NCI-H526 (cell line): Measurements from ENCODE around the gene UGT1A1.

ENCODE experiments used
- DNase-seq, 2 experiments: peaks; one replicate each; lab custom pipeline; 2025; lab: John Stamatoyannopoulos, UW

The UGT1A1 gene

GRCh38 chr2:233758141-233758540 is 1.9 kb upstream of the UGT1A1 start:
- DNase-seq = no peak

GRCh38 chr2:233758849-233759248 is 1.2 kb upstream of the UGT1A1 start:
- DNase-seq = no peak

- no peak for DNase-seq
Measured at GRCh38 chr2:233761040-233761769, 1.1 kb downstream of the UGT1A1 start.

GRCh38 chr2:233764264-233764663 is 4.2 kb downstream of the UGT1A1 start:
- no peak for DNase-seq

GRCh38 chr2:233764761-233765160 is 4.7 kb downstream of the UGT1A1 start:
- DNase-seq = no peak

GRCh38 chr2:233766416-233766815 is 6.3 kb downstream of the UGT1A1 start:
- DNase-seq = no peak

- no peak for DNase-seq
Measured at GRCh38 chr2:233768076-233768475, 8.0 kb downstream of the UGT1A1 start.

GRCh38 chr2:233769260-233769659 is 9.2 kb downstream of the UGT1A1 start:
- DNase-seq = no peak

GRCh38 chr2:233772153-233772552 is 12.1 kb downstream of the UGT1A1 start:
- no peak for DNase-seq

- no peak for DNase-seq
Measured at GRCh38 chr2:233772583-233772982, 12.5 kb downstream of the UGT1A1 start.

GRCh38 chr2:233773854-233774253 is 13.8 kb downstream of the UGT1A1 start:
- DNase-seq = no peak

GRCh38 chr2:233775414-233775813 is 15.3 kb downstream of the UGT1A1 start:
- DNase-seq = no peak

GRCh38 chr2:233778030-233778429 is 18.0 kb downstream of the UGT1A1 start, which contains the start of gene MROH2A:
Gene MROH2A, plus strand, starts transcription at chr2:233778330. Its CDS starts 1,029 bp downstream, at chr2:233779359.
- DNase-seq = no peak

- DNase-seq = no peak
Measured at GRCh38 chr2:233779722-233780121, 19.7 kb downstream of the UGT1A1 start.

- DNase-seq = no peak
Measured at GRCh38 chr2:233780771-233781170, 20.7 kb downstream of the UGT1A1 start.

- no peak for DNase-seq
Measured at GRCh38 chr2:233789554-233789953, 29.5 kb downstream of the UGT1A1 start.

- no peak for DNase-seq
Measured at GRCh38 chr2:233791151-233791882, 31.2 kb downstream of the UGT1A1 start.

- no peak for DNase-seq
Measured at GRCh38 chr2:233791883-233792329, 31.8 kb downstream of the UGT1A1 start.

GRCh38 chr2:233792720-233793119 is 32.6 kb downstream of the UGT1A1 start:
- DNase-seq = no peak

- DNase-seq = peak in 1 of 2 experiments; percentile 12
Measured at GRCh38 chr2:233793465-233794127, 33.5 kb downstream of the UGT1A1 start.

GRCh38 chr2:233794128-233794658 is 34.1 kb downstream of the UGT1A1 start:
- no peak for DNase-seq

GRCh38 chr2:233795735-233796171 is 35.7 kb downstream of the UGT1A1 start:
- DNase-seq = no peak
